Ramos (cell line): ENCODE data around the gene KCNE3.

ENCODE experiments used
- in situ Hi-C: fragments of 300-500 bp; cut with MboI; formaldehyde crosslinking; loops from one replicate; pipeline ENCODE4 v1.14.3; 2022; ENCODE audit warnings: low sequenced_read_pairs; ENCODE audit not compliant: unreplicated experiment

Gene KCNE3

DNA sequence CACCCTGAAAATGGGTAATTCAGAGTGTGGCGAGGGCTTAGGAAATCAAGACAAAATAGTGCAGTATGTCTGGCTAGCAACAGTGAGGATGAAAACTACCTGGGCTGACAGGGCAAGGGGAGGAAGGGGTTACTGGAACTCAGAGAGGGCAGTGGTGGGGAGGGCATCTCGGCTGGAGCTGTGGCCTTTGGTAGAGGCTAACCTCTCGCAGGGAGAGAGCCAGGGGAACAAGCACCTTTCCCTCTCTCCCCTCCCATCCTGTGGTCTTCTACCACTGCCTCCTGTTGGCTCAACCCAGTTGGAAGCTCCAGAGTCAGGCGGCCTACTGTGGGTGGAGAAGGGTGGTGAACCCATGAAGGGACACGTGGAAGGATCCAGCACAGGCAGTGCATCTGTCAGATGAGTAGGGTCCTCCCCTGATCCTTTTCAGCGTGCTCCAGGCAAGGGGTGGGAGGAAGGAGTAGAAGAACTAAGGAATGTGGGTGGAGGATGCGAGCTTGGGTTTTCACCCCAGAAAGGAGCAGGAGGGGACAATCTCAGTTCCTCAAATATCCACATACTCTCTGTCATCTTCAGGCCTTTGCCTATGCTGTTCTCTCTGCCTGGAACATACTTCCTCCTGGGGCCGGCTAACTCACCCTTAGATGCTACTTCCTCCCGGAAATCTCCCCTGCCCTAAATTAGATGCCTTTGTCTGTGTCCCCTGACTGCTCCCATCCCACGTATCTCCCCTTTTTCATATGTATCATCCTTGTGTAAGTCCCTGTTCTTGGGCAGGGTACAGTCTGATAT lies 6.2 kb upstream of the KCNE3 start:
- in situ Hi-C loops, result no loop called here

DNA sequence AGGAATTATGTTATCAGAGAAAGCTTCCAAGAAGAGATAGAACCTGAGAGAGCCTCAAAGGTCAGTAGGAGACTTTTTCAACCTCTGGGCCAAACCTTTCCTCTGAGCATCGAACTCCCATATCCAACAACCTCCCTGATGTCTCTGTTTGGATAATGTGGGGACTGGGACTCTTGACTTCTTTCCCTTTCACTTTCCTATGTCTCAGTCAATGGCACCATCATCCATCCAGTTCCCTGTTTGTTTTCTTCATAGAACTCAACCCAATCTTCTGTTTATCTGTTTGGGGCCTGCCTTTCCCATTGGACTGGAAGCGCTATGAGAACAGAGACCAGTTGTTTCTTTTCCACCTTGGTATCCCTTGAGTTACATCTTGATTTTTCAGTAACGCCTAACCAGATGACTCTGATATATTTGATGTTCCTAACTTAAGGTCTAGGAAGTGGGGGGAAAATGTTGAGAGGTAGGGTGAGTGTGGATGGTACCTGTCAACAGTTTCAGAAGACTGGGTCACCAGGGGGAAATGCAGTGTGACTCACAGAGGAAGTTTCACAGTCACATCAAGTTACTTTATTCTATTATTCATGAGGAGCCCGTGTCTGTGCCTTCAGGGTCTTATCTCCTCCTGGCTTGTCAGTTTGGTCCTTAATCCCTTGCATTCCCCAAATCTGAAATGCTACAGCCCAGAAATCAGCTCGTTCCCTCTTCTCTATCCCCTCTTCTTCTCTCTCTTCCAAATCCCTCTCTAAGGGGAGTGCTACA lies 4.5 kb upstream of the KCNE3 start:
- in situ Hi-C loops, result no loop called here

DNA sequence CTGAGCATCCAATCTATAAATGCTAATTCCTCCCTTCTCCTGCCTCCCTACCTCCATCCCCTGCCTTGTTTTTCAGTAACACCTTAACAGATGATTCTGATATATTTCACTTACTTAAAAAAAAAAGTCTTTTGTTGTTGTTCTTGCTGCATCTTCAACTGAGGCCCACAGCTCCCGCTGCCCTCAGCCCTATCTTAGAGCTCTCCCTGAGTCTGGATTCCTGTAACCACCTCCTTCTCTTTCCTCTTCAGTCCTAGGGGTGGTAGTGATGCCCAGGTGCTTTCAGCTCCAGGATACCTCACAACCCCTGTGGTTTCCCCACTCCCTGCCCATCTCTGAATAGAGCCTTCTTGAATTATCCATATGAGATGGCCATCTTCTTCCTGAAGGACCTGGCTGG lies 3.7 kb upstream of the KCNE3 start:
- in situ Hi-C loops, result no loop called here

DNA sequence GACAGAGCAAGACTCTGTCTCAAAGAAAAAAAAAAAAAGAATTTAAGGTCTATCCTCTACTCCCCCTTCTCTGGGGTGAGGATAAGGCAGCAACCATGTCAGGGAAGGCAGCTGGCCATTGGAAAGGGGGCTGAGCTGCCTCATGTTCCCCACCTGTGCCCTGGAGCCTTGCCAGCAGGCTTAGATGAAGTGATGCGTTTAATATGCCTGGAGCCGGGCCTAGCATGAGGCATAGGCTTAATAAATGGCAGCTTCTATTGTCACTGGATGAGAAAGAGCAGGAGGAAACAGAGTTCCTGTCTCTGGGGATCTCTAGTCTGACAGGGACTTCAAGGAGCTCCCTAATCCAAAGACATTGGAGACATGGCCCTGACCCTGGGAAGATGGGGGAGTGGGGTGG lies 3.2 kb upstream of the KCNE3 start:
- in situ Hi-C loops, result no loop called here

DNA sequence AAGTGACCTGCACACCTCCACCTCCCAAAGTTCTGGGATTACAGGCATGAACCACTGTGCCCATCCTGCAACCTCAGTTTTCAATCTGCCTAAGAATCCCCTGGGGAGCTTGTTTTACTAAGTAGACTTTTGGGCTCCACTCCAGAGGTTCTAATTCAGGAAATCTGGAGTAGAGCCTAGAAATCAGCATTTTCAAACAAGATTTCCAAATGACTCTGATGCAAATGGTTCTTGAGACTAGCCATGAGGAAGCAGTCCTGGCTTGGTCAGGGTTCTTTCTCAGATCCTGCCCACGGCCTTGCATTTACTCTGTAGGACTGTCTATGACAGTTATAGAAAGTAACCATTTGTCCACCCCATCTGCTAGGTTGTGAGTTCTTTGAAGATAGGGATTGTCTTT lies 1.6 kb upstream of the KCNE3 start:
- in situ Hi-C loops, result no loop called here

DNA sequence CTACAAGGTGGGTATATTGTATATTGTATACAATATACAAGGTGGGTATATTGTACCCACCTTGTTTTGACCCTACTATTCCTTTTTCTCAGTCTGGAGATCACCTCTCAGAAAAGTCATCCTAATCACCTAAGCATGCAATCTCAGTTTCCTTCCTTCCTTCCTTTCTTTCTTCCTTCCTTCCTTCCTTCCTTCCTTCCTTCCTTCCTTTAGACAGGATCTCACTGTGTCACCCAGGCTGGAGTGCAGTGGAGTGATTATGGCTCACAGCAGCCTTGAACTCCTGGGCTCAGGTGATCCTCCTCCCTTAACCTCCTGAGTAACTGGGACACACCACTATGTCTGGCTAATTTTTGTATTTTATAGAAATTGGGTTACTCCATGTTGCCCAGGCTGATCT lies 1.2 kb upstream of the KCNE3 start:
- in situ Hi-C loops, result no loop called here

DNA sequence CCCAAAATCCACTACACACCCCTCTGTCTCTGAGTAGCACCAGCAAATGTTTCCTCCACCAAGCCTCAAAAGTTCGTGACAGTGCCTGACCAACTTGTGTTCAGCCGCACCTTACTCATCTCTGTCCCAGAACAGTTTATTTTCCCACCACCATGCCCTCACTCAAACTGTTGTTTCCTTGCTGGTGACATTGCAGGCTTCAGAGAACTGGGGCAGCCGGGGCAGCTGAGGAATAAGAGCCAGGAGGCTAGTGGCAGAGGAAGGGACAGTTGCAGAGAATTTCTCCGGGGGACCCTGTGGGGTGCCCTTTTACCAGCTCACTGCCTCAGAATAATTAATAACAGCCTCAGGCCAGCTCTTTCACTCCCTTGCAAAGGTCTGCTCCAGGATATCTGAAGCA lies 709 bp upstream of the KCNE3 start:
- in situ Hi-C loops, result no loop called here

DNA sequence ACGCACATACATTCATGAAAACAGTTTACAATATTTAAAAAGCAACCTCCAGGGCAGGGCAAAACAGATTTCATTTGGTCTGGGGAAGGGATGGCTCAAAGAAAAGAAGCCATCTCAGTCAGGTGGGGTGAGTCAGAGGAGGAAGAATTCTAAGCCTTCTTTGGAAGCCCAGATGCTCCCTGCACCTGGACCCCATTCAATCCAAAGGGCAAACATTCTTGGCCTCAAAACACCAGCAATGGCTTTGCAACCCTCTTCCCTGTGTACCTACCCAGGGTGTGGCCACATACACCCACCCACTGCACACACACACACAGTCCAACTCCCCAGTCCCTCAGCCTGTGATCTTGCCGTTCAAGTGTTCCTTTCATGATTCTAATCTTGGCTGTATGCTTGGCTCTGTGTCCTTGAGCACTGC lies 2.0 kb downstream of the KCNE3 start:
- in situ Hi-C loops, result no loop called here

DNA sequence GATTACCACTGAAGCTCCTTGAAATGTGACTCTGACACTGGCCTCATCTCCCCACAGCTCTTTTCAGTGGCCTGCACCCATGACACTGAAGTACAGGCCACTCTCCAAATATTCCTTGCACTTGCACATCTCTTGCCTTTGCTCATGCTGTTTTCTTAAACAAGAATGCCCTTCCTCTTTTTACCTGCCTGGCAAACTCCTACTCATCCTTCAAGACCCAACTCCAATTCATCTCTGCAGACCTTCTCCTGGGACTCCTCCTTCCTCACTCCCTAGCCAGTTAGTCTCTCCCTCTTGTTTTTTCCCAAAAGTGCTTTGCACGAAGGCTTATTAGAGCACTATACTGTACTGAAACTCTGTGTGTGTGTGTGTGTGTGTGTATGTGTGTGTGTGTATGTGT lies 2.6 kb downstream of the KCNE3 start:
- in situ Hi-C loops, result no loop called here

DNA sequence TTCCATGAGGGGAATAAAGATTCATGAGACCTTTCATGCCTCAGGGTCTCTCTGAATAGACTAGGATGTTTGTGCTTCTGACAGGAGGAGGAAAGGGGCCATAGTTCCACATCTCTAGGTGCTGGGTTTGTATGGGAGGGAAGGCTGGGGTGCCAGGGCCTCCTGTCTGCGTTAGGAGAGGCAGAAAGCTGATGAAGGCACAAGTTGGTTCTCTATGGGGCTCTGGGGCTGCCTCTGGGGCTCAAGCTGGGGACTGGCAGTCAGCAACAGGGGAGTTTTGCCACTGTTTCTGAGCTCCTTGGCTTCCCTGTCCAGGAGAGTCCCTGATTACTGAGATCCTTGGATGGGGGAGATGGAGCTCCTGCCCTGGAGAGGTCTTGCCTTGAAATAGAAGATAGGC lies 4.1 kb downstream of the KCNE3 start:
- in situ Hi-C loops, result no loop called here

DNA sequence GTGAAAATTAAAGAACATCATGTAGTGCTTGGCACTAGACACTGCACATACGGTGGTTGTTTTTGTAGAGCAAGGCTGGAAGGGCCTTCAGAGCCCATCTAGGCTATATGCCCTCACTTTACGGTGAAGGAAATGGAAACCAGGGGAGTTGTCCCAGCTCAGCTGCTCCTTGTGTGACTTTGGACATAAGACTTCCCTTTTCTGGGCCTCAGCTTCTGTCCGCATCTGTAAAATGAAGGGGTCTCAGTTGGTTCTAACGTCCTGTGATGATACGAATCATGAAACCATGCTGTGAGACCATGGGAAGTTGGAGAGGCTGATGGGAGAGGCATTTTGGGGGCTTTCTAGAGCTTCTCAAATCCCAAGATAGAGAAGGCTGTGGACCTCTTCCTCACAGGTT lies 4.7 kb downstream of the KCNE3 start:
- in situ Hi-C loops, result no loop called here

DNA sequence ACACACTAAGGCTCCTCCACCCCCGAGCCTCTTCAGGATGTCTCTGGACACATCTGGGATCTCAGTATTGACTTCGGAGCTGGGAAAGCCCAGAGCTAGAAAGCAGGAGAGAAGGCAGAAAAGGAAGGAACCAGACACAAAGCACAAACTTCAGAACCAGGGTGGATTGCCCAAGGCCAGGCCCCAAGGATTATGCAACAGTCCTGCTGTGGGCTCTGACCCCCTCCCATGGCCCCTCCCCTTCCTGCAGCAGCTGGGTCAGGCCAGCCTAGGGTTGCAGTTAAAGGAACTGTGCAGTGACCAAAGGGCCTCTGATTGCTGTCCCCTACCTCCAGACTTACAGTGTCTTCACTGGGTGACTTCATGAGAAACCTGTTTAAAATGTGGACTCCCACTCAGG lies 5.3 kb downstream of the KCNE3 start:
- in situ Hi-C loops, result no loop called here

DNA sequence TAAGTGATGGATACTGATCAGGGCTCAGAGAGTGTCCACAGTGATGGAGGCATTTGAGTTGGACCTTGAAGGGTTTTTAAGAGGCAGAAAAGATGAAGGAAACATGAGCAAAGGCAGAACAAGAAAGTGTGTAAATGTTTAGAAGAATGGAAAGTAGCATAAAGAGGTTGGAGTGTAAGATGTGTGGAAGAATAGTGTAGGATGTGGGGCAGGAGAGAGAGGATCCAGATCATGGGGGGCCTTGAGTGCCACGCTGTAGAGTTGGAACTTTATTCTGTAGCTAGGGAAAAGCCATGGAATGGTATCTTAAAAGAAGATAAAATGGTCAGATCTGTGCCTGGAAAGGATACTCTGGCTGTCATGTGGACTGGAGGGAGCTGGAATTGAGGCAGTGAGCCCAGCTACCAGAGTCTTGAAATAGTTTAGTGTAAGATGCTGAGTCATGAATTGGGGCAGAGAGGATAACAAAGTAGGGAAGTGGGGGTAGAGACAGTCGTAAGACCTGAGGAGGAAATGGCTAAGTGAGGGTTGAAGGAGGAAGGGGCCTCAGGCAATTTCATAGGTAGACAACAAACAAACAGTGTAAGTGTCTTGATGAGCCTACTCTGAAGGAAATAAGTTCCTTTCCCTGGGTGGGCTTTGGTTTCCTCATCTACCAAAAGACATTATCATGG lies 6.7 kb downstream of the KCNE3 start:
- in situ Hi-C loops, result no loop called here

DNA sequence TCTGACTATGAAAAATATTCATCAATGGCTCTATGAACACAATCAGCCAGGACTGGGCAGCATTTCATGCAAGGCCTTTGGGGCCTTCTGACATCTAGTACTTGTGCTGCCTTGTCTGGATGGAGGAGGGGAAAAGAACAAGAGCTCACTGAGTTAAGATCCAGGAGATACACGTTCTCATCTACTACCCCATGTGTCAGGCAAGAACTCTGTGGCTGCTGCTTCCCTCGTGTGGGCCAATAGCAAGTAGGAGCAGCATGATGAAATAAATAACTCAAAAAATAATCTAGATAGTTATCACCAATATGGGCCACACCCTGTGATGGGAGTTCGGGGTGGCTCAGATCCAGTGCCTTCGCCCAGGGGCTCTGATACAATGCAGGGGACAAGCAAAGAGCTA lies 7.3 kb downstream of the KCNE3 start:
- in situ Hi-C loops, result no loop called here

DNA sequence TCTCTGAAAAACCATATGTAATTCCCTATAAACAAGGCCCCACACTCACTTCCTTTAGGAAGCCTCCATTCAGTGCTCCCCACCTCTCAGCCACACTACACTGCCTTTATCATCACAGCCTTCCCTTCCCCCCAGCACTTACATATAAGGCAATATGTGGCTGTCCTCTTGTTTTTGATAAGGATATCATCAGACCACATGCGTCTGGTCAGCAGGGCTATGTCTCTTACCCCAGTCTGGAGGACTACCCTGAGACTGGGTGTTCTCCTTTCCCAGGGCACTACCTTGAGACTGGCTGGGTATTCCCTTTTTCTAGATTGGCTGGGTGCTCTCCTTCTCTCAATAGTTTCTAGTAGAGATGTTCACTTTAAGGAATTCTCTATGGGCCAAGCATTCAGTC lies 7.8 kb downstream of the KCNE3 start:
- in situ Hi-C loops, result loop anchor here (10.0 kb wide), 1 partner anchor 115 kb away; no protein-coding TSS in a partner anchor

DNA sequence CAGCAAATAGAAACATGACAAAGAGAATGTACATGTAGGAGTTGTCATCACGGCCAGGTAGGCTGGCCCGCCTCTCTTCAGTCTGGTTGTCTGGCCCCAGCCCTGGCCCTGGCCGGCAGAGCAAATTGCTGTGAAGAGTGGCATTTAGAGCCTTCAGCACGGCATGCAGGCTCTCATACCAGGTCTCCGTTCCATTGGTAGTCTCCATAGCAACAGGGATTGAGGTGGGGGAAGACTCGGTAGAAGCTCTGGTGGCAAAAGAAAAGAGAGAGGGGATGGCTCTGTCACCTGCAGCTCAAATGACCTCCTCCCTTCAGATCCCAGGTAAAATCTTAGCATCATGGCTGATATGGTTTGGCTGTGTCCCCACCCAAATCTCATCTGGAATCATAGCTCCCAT lies 10.0 kb downstream of the KCNE3 start:
- in situ Hi-C loops, result loop anchor here (10.0 kb wide), 1 partner anchor 117 kb away; no protein-coding TSS in a partner anchor

DNA sequence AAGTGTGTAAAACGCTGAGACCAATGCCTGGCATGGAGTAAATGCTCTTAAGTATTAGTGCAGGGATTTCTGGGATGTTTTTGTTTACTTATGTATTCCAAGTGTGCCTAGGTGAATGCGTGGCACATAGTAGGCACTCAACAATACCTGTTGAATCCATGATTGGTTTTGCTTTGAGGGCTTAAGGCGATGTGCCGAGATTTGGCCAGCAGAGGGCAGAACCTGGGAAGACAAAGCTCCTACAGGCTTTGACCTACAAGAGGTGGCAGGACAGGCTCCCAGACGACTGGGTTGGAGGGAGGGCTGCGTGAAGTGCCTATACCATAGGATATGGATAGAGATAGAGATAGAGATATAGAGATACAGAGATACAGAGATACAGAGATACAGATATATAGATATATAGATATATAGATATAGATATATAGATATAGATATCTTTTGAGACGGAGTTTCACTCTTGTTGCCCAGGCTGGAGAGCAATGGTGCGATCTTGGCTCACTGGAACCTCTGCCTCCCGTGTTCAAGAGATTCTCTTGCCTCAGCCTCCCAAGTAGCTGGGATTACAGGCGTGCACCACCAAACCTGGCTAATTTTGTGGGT lies 13.9 kb downstream of the KCNE3 start:
- in situ Hi-C loops, result loop anchor here (10.0 kb wide), 1 partner anchor 121 kb away; no protein-coding TSS in a partner anchor

DNA sequence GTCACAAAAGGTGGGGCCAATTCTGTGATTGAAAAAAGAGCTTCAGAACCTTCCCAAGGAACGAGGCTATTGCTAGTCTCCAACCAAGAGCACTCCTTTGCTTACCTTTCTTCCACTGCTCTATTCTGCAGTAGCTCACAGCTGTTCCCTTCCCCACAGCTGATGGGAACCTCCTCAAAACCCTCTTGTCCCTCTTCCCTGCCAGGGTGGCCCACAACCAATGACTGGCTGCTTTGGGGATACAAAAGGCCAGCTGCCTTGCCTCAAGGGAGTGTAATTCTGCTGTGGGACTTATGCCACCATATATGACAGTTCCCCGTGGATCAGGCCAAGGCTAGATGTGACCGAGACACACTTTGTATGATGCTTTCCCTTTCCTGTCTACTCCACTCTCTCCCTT lies 15.0 kb downstream of the KCNE3 start:
- in situ Hi-C loops, result loop anchor here (10.0 kb wide), 1 partner anchor 122 kb away; no protein-coding TSS in a partner anchor

DNA sequence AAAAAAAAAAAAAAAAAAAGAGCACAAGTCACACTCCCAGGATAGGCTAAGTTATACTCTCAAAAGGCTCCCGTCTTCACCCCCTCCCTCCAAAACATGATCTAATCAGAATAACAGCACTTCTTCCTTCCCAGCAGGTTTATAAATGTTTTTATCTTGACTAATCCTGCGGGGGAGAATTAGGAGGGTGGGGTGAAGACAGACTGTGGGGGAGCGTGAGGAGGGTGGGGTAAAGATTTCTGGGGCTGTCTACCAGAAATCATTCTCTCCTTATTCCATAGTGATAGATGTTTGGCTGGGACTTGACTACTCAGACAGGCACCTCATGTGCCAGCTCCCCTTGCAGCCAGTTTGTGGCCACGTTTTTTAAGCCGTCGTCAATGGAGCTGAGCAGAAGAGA lies 17.0 kb downstream of the KCNE3 start:
- in situ Hi-C loops, result loop anchor here (10.0 kb wide), 1 partner anchor 124 kb away; no protein-coding TSS in a partner anchor

DNA sequence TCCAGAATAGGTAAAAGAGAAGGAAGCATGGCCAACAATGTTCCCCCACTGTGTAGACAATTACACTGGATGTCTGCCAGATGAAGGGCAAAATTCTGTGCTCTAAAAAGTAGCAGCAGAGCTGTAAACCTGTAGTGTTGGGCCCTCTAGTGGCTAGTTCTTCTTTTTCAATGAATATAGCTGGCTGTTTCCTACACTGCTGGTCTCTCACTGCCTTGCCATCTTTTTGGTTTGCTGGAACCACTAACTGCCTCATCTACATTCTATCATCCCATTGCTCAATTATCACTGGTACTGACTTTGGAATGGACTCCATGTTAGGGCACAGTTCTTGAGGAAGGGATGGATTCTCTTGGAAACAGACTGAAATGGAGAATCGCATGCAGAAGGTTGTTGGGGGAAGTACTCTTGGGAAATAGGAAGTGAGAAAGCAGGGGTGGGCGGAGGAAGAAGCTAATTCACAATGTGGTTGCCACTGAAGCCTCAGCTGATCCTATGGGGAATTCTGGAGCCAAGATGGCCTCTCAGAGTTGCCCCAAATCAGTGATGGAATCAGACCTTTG lies 17.9 kb downstream of the KCNE3 start:
- in situ Hi-C loops, result loop anchor here (5.0 to 10.0 kb wide), 2 partner anchors 195 to 482 kb away; no protein-coding TSS in a partner anchor
